Fibroblast of lung (primary cell): ENCODE results near the gene TSC22D2. TPM values are rescaled to one million over a fixed set of nuclear protein-coding genes. Genes with fewer than 3 reads are reported as not detected.
A peak's percentile ranks its signal among the peaks of the same experiment; 100 is the strongest.

ENCODE experiments used
- DNase-seq, 2 donors: peaks; one replicate each; pipeline versions ENCODE4 v3.0.0 to v3.0.0-alpha.2; 2010; ENCODE audit warnings: low read depth in 2 of 2
- H2AFZ ChIP-seq: 2 replicates; pipeline ENCODE4 v1.5.1; 2012; ENCODE audit warnings: low read length, control low read depth, inconsistent platforms
- H3K27ac ChIP-seq: 2 replicates; pipeline ENCODE4 v1.5.1; 2011; ENCODE audit warnings: low read length, control low read depth; ENCODE audit not compliant: insufficient read depth
- H3K27me3 ChIP-seq: 2 replicates; pipeline ENCODE4 v1.5.1; 2011; ENCODE audit warnings: mild to moderate bottlenecking, low read length; ENCODE audit not compliant: control insufficient read depth, insufficient read depth
- H3K36me3 ChIP-seq: 2 replicates; pipeline ENCODE4 v1.5.1; 2011; ENCODE audit warnings: low read length; ENCODE audit not compliant: control insufficient read depth, insufficient read depth
- H3K4me1 ChIP-seq: 2 replicates; pipeline ENCODE4 v1.5.1; 2011; ENCODE audit warnings: low read length; ENCODE audit not compliant: control insufficient read depth, insufficient read depth; ENCODE audit errors: extremely low read depth
- H3K4me2 ChIP-seq: 2 replicates; pipeline ENCODE4 v1.5.1; 2011; ENCODE audit warnings: low read length, control low read depth; ENCODE audit not compliant: insufficient read depth; ENCODE audit errors: extremely low read depth
- H3K4me3 ChIP-seq, 4 experiments: fragments of 200-600 bp in 1 of 4; sonication (generic) in 1 of 4; replicated peaks in 1 of 4; 2 replicates each; pipeline ENCODE4 v1.5.1; 2011 to 2016; ENCODE audit warnings: low read length in 4 of 4, low read depth in 3 of 4, mild to moderate bottlenecking in 3 of 4, control low read depth in 2 of 4, inconsistent platforms in 1 of 4, mixed read lengths in 1 of 4; ENCODE audit not compliant: insufficient read depth in 1 of 4; ENCODE audit errors: control extremely low read depth in 1 of 4
- H3K79me2 ChIP-seq: 2 replicates; pipeline ENCODE4 v1.5.1; 2012; ENCODE audit warnings: mild to moderate bottlenecking, low read length, inconsistent platforms; ENCODE audit not compliant: control insufficient read depth, insufficient read depth
- H3K9ac ChIP-seq: 2 replicates; pipeline ENCODE4 v1.5.1; 2011; ENCODE audit warnings: mild to moderate bottlenecking, low read length, control low read depth; ENCODE audit not compliant: insufficient read depth
- H3K9me3 ChIP-seq: 2 replicates; pipeline ENCODE4 v1.5.1; 2012; ENCODE audit warnings: low read depth, low read length; ENCODE audit not compliant: control insufficient read depth, insufficient read depth
- H4K20me1 ChIP-seq: 2 replicates; pipeline ENCODE4 v1.5.1; 2011; ENCODE audit warnings: low read length; ENCODE audit not compliant: control insufficient read depth, insufficient read depth; ENCODE audit errors: extremely low read depth
- CTCF ChIP-seq, 2 donors: IDR thresholded peaks in 1 of 2; conservative IDR thresholded peaks in 1 of 2; 1 replicate in 1 of 2; 2 replicates in 1 of 2; pipeline ENCODE4 v1.5.1; 2011 to 2012; ENCODE audit warnings: low read length in 2 of 2, control low read depth in 1 of 2, inconsistent platforms in 1 of 2, low read depth in 1 of 2, mild to moderate bottlenecking in 1 of 2
- EZH2 ChIP-seq: IDR thresholded peaks from 2 replicates; pipeline ENCODE4 v1.5.1; 2012; ENCODE audit warnings: low read length, control low read depth, mild to moderate bottlenecking; ENCODE audit errors: missing control alignments
- polyA plus RNA-seq, 2 donors: library from polyadenylated mRNA; depleted of rRNA in 1 of 2; stranded (reverse) in 1 of 2; unstranded in 1 of 2; fragments of >200 nt; gene quantifications; 2 replicates each; pipeline ENCODE4 v1.2.1, GENCODE V29; 2011 to 2012; ENCODE audit warnings: missing spikeins in 1 of 2
- total RNA-seq: library from RNA; depleted of rRNA; stranded (reverse); fragments of >200 nt; gene quantifications from 2 replicates; pipeline ENCODE4 v1.2.1, GENCODE V29; 2014

TSC22D2 gene
- total and polyA plus RNA-seq, 2 donors (not counting 1 experiment from before 2014, with no cell fraction given) = 23.6 to 29.3 TPM

GRCh38 chr3:150388498-150389418, 19.3 kb upstream of the TSC22D2 start:
- Histone ChIP-seq H3K27ac (no peak overlapping the region), H3K79me2 (no peaks in the 10 kb centered on the region), H3K9ac (no peak overlapping the region), H3K4me2 (no peak overlapping the region), H2AFZ (no peak overlapping the region), H3K36me3 (no peaks in the 10 kb centered on the region), H3K4me1 (peaks cover 4% of the 10 kb centered on the region), H3K9me3 (no peaks in the 10 kb centered on the region), H3K4me3 (no peak overlapping the region), H3K27me3 (no peaks in the 10 kb centered on the region), H4K20me1 (no peaks in the 10 kb centered on the region)
- DNase-seq = peak in 1 of 2 donors; percentile 50
- TF ChIP-seq CTCF (conservative IDR thresholded peaks at IDR 0.05 in 1 of 2, IDR thresholded peaks at IDR 0.05 in 1 of 2; ENCODE audit: low read depth in 1 of 2, low read length in 2 of 2) (no peak), EZH2 (no peak)

- Histone ChIP-seq H3K27ac (no peak overlapping the region), H3K36me3 (no peaks in the 10 kb centered on the region), H2AFZ (no peak overlapping the region), H3K9ac (no peak overlapping the region), H3K9me3 (no peaks in the 10 kb centered on the region), H3K4me1 (peaks cover 4% of the 10 kb centered on the region), H3K4me3 (no peak overlapping the region), H4K20me1 (no peaks in the 10 kb centered on the region), H3K4me2 (no peak overlapping the region), H3K79me2 (no peaks in the 10 kb centered on the region), H3K27me3 (no peaks in the 10 kb centered on the region)
- TF ChIP-seq EZH2 (no peak), CTCF (conservative IDR thresholded peaks at IDR 0.05 in 1 of 2, IDR thresholded peaks at IDR 0.05 in 1 of 2; ENCODE audit: low read depth in 1 of 2, low read length in 2 of 2) (no peak)
- no peak for DNase-seq
Observed at GRCh38 chr3:150390087-150390486, 18.0 kb upstream of the TSC22D2 start.

GRCh38 chr3:150391161-150391560, 16.9 kb upstream of the TSC22D2 start:
- Histone ChIP-seq H3K27me3 (no peaks in the 10 kb centered on the region), H3K9ac (no peak overlapping the region), H3K4me1 (peaks cover 4% of the 10 kb centered on the region), H3K4me3 (no peak overlapping the region), H2AFZ (no peak overlapping the region), H3K27ac (no peak overlapping the region), H4K20me1 (no peaks in the 10 kb centered on the region), H3K4me2 (no peak overlapping the region), H3K79me2 (no peaks in the 10 kb centered on the region), H3K9me3 (no peaks in the 10 kb centered on the region), H3K36me3 (no peaks in the 10 kb centered on the region)
- TF ChIP-seq CTCF (conservative IDR thresholded peaks at IDR 0.05 in 1 of 2, IDR thresholded peaks at IDR 0.05 in 1 of 2; ENCODE audit: low read depth in 1 of 2, low read length in 2 of 2) = no peak
- TF ChIP-seq EZH2 = no peak
- DNase-seq = peak in 1 of 2 donors; percentile 46
